Measurements from ENCODE around the gene DEUP1.

Gene DEUP1

GRCh38 chr11:93322207-93322606 is 8.3 kb upstream of the DEUP1 start:
- Mint-ChIP-seq H3K4me3 (no peak overlapping the region), H3K9me3 (no peaks in the 10 kb centered on the region), H3K27ac (no peak overlapping the region), H3K27me3 (ENCODE audit: low read depth) (no peaks in the 10 kb centered on the region), H3K36me3 (ENCODE audit: low read depth) (no peaks in the 10 kb centered on the region), H3K4me1 (ENCODE audit: low read depth) (no peaks in the 10 kb centered on the region)
- no peak for DNase-seq (ENCODE audit: low spot score)

DNA sequence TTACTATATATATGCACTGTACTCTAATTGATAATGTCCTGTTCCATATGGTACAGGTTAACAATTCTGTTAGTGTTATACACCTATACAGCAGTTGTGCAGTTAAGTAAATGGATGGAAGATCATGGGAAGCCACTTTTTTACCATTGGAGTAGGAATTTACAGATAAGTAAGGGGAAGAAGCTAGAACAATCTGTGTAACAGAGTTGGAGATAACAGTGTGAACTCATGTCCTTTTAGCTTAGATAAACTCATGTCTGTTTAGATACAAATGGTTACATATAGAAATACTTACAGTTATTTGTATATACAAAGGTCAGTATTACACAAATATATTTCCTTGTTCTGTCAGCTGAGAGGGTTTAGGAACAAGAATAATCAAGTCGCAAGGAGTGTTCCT is 6.8 kb upstream of the DEUP1 start:
- Mint-ChIP-seq H3K4me1 (ENCODE audit: low read depth) (no peaks in the 10 kb centered on the region), H3K27me3 (ENCODE audit: low read depth) (peaks cover 3% of the 10 kb centered on the region), H3K36me3 (ENCODE audit: low read depth) (no peaks in the 10 kb centered on the region), H3K27ac (no peak overlapping the region), H3K9me3 (no peaks in the 10 kb centered on the region), H3K4me3 (no peak overlapping the region)
- DNase-seq (ENCODE audit: low spot score): no peak

GRCh38 chr11:93324500-93324899 is 6.0 kb upstream of the DEUP1 start:
- no peaks in the 10 kb centered on the region for H3K36me3 Mint-ChIP-seq (ENCODE audit: low read depth)
- no peak for DNase-seq (ENCODE audit: low spot score)
- no peak overlapping the region for H3K27ac Mint-ChIP-seq
- H3K4me1 Mint-ChIP-seq (ENCODE audit: low read depth): no peaks in the 10 kb centered on the region
- no peaks in the 10 kb centered on the region for H3K9me3 Mint-ChIP-seq
- H3K27me3 Mint-ChIP-seq (ENCODE audit: low read depth): peaks cover 9% of the 10 kb centered on the region
- H3K4me3 Mint-ChIP-seq: no peak overlapping the region

DNA sequence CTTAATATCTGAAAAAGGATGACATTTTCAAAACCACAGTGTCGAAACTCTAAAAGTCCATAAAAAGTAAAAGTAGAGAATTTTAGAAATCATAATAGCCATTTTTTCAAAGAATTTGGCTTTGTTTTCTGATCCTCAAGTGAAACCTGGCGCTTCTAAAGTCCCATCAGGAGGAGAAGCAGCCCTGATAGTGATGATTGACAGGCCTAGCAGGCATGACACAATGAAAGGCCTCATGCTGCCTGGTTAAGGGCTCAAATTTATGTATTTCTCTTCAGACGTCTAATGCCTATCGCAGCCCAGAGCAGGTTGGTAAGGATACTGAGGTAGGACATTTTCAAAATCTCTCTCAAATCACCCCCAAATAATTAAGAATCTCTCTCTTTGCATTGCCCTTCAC is 3.9 kb upstream of the DEUP1 start:
- H3K27ac Mint-ChIP-seq: no peak overlapping the region
- H3K27me3 Mint-ChIP-seq (ENCODE audit: low read depth): peaks cover 25% of the 10 kb centered on the region
- no peak overlapping the region for H3K4me3 Mint-ChIP-seq
- DNase-seq (ENCODE audit: low spot score): no peak
- H3K36me3 Mint-ChIP-seq (ENCODE audit: low read depth): no peaks in the 10 kb centered on the region
- H3K4me1 Mint-ChIP-seq (ENCODE audit: low read depth): peaks cover 2% of the 10 kb centered on the region
- H3K9me3 Mint-ChIP-seq: no peaks in the 10 kb centered on the region

- Mint-ChIP-seq H3K27ac (no peak overlapping the region), H3K27me3 (ENCODE audit: low read depth) (peaks cover 42% of the 10 kb centered on the region), H3K36me3 (ENCODE audit: low read depth) (no peaks in the 10 kb centered on the region), H3K9me3 (no peaks in the 10 kb centered on the region), H3K4me3 (peak overlapping the region; percentile 14), H3K4me1 (ENCODE audit: low read depth) (peaks cover 2% of the 10 kb centered on the region)
- DNase-seq (ENCODE audit: low spot score): no peak
Observed at GRCh38 chr11:93329936-93330445, 551 bp upstream of the DEUP1 start.

- no peaks in the 10 kb centered on the region for H3K36me3 Mint-ChIP-seq (ENCODE audit: low read depth)
- H3K9me3 Mint-ChIP-seq: no peaks in the 10 kb centered on the region
- H3K27me3 Mint-ChIP-seq (ENCODE audit: low read depth): peaks cover 5% of the 10 kb centered on the region
- no peak overlapping the region for H3K4me3 Mint-ChIP-seq
- no peak overlapping the region for H3K27ac Mint-ChIP-seq
- H3K4me1 Mint-ChIP-seq (ENCODE audit: low read depth): no peaks in the 10 kb centered on the region
- no peak for DNase-seq (ENCODE audit: low spot score)
Observed at GRCh38 chr11:93340223-93340622, 9.7 kb downstream of the DEUP1 start.

GRCh38 chr11:93344855-93345333 is 14.4 kb downstream of the DEUP1 start:
- Mint-ChIP-seq H3K36me3 (ENCODE audit: low read depth) (no peaks in the 10 kb centered on the region), H3K4me3 (no peak overlapping the region), H3K4me1 (ENCODE audit: low read depth) (no peaks in the 10 kb centered on the region), H3K27me3 (ENCODE audit: low read depth) (no peaks in the 10 kb centered on the region), H3K27ac (no peak overlapping the region), H3K9me3 (no peaks in the 10 kb centered on the region)
- no peak for DNase-seq (ENCODE audit: low spot score)

DNA sequence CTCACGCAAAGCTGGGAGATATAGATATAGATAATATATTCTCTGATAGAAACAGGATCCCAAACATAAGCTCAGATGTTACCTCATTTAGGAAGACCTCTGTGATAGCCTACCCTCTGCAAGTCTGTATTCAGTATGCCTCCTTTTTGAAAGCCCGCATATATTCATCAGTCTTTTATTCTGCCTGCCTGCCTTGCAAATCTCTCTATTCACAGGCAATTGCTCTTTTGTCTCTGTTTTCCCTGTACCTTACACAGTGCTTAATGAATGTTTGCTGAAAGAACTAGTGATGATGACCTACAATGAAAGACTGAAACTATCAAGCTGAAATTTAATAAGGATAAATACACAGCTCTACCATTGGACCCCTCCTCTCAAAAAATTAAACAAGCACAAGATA is 18.4 kb downstream of the DEUP1 start:
- H3K4me1 Mint-ChIP-seq (ENCODE audit: low read depth): no peaks in the 10 kb centered on the region
- no peaks in the 10 kb centered on the region for H3K27me3 Mint-ChIP-seq (ENCODE audit: low read depth)
- no peak overlapping the region for H3K4me3 Mint-ChIP-seq
- H3K9me3 Mint-ChIP-seq: no peaks in the 10 kb centered on the region
- H3K36me3 Mint-ChIP-seq (ENCODE audit: low read depth): no peaks in the 10 kb centered on the region
- no peak overlapping the region for H3K27ac Mint-ChIP-seq
- DNase-seq (ENCODE audit: low spot score): no peak

- Mint-ChIP-seq H3K4me1 (ENCODE audit: low read depth) (no peaks in the 10 kb centered on the region), H3K36me3 (ENCODE audit: low read depth) (no peaks in the 10 kb centered on the region), H3K27me3 (ENCODE audit: low read depth) (peaks cover 2% of the 10 kb centered on the region), H3K4me3 (no peak overlapping the region), H3K9me3 (no peaks in the 10 kb centered on the region), H3K27ac (no peak overlapping the region)
- no peak for DNase-seq (ENCODE audit: low spot score)
Observed at GRCh38 chr11:93350835-93351234, 20.3 kb downstream of the DEUP1 start.

GRCh38 chr11:93359396-93359795 is 28.9 kb downstream of the DEUP1 start:
- Mint-ChIP-seq H3K36me3 (ENCODE audit: low read depth) (no peaks in the 10 kb centered on the region), H3K9me3 (peaks cover 8% of the 10 kb centered on the region), H3K27ac (no peak overlapping the region), H3K27me3 (ENCODE audit: low read depth) (peaks cover 3% of the 10 kb centered on the region), H3K4me1 (ENCODE audit: low read depth) (no peaks in the 10 kb centered on the region), H3K4me3 (no peak overlapping the region)
- DNase-seq (ENCODE audit: low spot score): no peak

GRCh38 chr11:93361435-93361834 is 30.9 kb downstream of the DEUP1 start:
- peaks cover 8% of the 10 kb centered on the region for H3K9me3 Mint-ChIP-seq

GRCh38 chr11:93368022-93368421 is 37.5 kb downstream of the DEUP1 start:
- Mint-ChIP-seq H3K27ac (no peak overlapping the region), H3K27me3 (ENCODE audit: low read depth) (no peaks in the 10 kb centered on the region), H3K4me1 (ENCODE audit: low read depth) (no peaks in the 10 kb centered on the region), H3K4me3 (no peak overlapping the region), H3K36me3 (ENCODE audit: low read depth) (no peaks in the 10 kb centered on the region), H3K9me3 (peaks cover 4% of the 10 kb centered on the region)
- DNase-seq (ENCODE audit: low spot score): no peak

More at GRCh38 chr11:93361435-93361834, 30.9 kb downstream of the DEUP1 start:
- H3K36me3 Mint-ChIP-seq (ENCODE audit: low read depth): no peaks in the 10 kb centered on the region
- H3K27ac Mint-ChIP-seq: no peak overlapping the region
- no peak overlapping the region for H3K4me3 Mint-ChIP-seq
- H3K4me1 Mint-ChIP-seq (ENCODE audit: low read depth): no peaks in the 10 kb centered on the region
- H3K27me3 Mint-ChIP-seq (ENCODE audit: low read depth): no peaks in the 10 kb centered on the region
- no peak for DNase-seq (ENCODE audit: low spot score)

- no peak for DNase-seq (ENCODE audit: low spot score)
- Mint-ChIP-seq H3K36me3 (ENCODE audit: low read depth) (no peaks in the 10 kb centered on the region), H3K4me1 (ENCODE audit: low read depth) (no peaks in the 10 kb centered on the region), H3K4me3 (no peak overlapping the region), H3K27me3 (ENCODE audit: low read depth) (no peaks in the 10 kb centered on the region), H3K27ac (no peak overlapping the region), H3K9me3 (peaks cover 4% of the 10 kb centered on the region)
Observed at GRCh38 chr11:93370260-93370659, 39.7 kb downstream of the DEUP1 start.

- Mint-ChIP-seq H3K9me3 (no peaks in the 10 kb centered on the region), H3K27me3 (ENCODE audit: low read depth) (peaks cover 9% of the 10 kb centered on the region), H3K4me3 (no peak overlapping the region), H3K4me1 (ENCODE audit: low read depth) (no peaks in the 10 kb centered on the region), H3K36me3 (ENCODE audit: low read depth) (no peaks in the 10 kb centered on the region), H3K27ac (no peak overlapping the region)
- DNase-seq (ENCODE audit: low spot score): no peak
Observed at GRCh38 chr11:93389737-93390136, 59.2 kb downstream of the DEUP1 start.

DNA sequence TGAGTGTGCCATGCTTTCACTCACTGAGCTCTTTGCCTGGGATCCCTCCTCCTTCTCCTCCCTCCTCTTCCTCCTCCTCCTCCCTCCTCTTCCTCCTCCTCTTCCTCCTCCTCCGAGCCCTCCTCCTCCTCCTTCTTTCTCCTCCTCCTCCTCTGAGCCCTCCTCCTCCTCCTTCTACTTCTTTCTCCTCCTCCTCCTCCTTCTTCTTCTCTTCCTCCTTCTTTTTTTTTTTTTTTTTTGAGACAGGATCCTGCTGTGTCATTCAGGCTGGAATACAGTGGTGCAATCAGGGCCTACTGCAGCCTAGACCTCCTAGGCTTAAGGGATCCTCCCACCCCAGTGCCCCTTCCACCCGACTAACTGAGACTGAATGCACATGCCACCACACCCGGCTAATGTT is 62.3 kb downstream of the DEUP1 start:
- Mint-ChIP-seq H3K36me3 (ENCODE audit: low read depth) (no peaks in the 10 kb centered on the region), H3K27ac (no peak overlapping the region), H3K4me3 (no peak overlapping the region), H3K9me3 (no peaks in the 10 kb centered on the region), H3K27me3 (ENCODE audit: low read depth) (peaks cover 9% of the 10 kb centered on the region), H3K4me1 (ENCODE audit: low read depth) (no peaks in the 10 kb centered on the region)
- no peak for DNase-seq (ENCODE audit: low spot score)

Measured in T-helper 2 cell treated with Interferon-gamma antibody and Interleukin-4, amounts not matched to agents 5 μg/mL and 100 μg/mL, for 36 hours (primary cell).